Measurements from ENCODE around the gene TTYH2.
"Not testable (repeated sequence)": the region's sequence is repeated elsewhere in the genome, so short reads cannot be mapped to it uniquely, and the experiment has no call there.

The TTYH2 gene

DNA sequence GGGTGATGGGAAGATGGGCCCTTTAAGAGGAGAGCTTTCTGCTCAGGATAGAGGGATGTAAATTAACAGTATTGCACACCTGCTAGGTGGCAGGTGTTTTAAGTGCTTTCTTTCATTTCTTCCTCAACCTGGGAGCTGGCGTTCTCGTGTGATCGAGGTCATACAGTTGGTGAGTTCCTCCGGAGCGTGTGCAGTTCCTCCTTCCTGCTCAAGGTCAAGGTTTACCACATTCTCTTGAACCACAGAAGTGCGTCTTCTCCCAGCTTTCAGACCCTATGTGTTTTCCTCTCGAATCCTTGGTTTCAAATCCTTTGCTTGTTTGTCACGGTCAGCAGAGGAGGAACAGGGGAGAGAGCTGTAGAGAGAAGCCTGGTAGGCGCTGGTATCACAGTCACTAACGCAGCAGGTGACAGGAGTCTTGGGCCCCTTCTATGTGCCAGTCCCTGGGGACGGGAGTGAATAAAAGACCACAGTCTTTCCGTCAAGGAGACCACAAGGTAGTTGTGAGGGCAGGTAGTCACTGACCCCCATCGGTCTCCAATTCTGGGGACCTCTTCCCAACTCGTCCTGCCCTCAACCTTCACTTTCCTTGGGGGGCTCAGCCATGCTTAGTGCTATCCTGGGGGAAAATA, 61.5 kb downstream of the TTYH2 start:
- Histone ChIP-seq H3K9me3 (no peaks in the 10 kb centered on the region), H3K4me3 (no peak overlapping the region), H3K27me3 (peaks cover 0 to 55% of the 10 kb centered on the region in 2 donors), H3K4me1 (no peaks in the 10 kb centered on the region), H3K27ac (no peak overlapping the region), H3K36me3 (no peaks in the 10 kb centered on the region)
- DNase-seq = no peak
- intact Hi-C loops (cut with DNase I; ENCODE audit: low total_unique reads) = no loop called here
- TF ChIP-seq CTCF (IDR thresholded peaks at IDR 0.05) = no peak

- no peaks in the 10 kb centered on the region for H3K36me3 ChIP-seq
- H3K4me3 ChIP-seq = no peak overlapping the region
- H3K9me3 ChIP-seq = no peaks in the 10 kb centered on the region
- H3K27me3 ChIP-seq = peaks cover 0 to 47% of the 10 kb centered on the region in 2 donors
- no peak overlapping the region for H3K27ac ChIP-seq
- TF ChIP-seq CTCF (IDR thresholded peaks at IDR 0.05) = no peak
- no peaks in the 10 kb centered on the region for H3K4me1 ChIP-seq
- no peak for DNase-seq
- intact Hi-C loops (cut with DNase I; ENCODE audit: low total_unique reads) = no loop called here
Observed at GRCh38 chr17:74276051-74276476, 62.7 kb downstream of the TTYH2 start.

- no peak overlapping the region for H3K4me3 ChIP-seq
- no peaks in the 10 kb centered on the region for H3K36me3 ChIP-seq
- peaks cover 0 to 47% of the 10 kb centered on the region in 2 donors for H3K27me3 ChIP-seq
- no peak overlapping the region for H3K27ac ChIP-seq
- H3K4me1 ChIP-seq = no peaks in the 10 kb centered on the region
- DNase-seq = peak in 1 of 2 donors; percentile 55
- intact Hi-C loops (cut with DNase I; ENCODE audit: low total_unique reads) = no loop called here
- TF ChIP-seq CTCF (IDR thresholded peaks at IDR 0.05) = no peak
- H3K9me3 ChIP-seq = no peaks in the 10 kb centered on the region
Observed at GRCh38 chr17:74276541-74277009, 63.2 kb downstream of the TTYH2 start.

DNA sequence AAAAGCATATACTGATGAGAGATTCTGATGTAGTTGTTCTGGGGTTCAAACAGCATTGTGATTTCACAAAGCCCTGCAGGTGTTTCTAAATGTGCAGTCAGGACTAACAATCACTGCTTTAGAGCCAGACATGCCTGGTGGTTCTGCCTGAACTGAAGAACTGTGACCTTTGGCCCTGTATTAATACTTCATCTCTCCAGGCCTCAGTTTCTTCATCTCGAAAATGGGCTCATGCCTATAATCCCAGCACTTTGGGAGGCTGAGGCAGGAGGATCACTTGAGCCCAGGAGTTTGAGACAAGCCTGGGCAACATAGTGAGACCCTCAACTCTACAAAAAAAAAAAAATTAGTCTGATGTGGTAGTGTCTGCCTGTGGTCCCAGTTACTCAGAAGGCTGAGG, 64.6 kb downstream of the TTYH2 start:
- no peak overlapping the region for H3K4me3 ChIP-seq
- no peak for TF ChIP-seq CTCF (IDR thresholded peaks at IDR 0.05)
- no peaks in the 10 kb centered on the region for H3K9me3 ChIP-seq
- intact Hi-C loops (cut with DNase I; ENCODE audit: low total_unique reads) = no loop called here
- H3K27me3 ChIP-seq = peaks cover 0 to 38% of the 10 kb centered on the region in 2 donors
- no peak for DNase-seq
- no peaks in the 10 kb centered on the region for H3K4me1 ChIP-seq
- H3K27ac ChIP-seq = no peak overlapping the region
- no peaks in the 10 kb centered on the region for H3K36me3 ChIP-seq

DNA sequence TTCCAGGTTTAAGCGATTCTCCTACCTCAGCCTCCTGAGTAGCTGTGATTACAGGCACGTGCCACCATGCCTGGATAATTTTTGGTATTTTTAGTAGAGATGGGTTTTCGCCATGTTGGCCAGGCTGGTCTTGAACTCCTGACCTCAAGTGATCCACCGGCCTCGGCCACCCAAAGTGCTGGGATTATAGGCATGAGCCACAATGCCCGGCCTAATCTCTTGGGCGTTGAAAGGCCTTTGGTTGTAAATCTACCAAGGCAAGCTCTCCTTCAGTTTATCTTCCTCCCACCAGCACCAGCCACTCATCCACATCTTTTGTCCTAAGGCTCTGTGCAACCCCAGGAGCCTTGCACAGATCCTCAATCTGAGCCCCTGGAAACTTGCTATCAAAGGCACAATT, 66.2 kb downstream of the TTYH2 start:
- H3K27me3 ChIP-seq = peaks cover 0 to 34% of the 10 kb centered on the region in 2 donors
- H3K36me3 ChIP-seq, H3K27ac ChIP-seq, DNase-seq, H3K4me3 ChIP-seq, H3K4me1 ChIP-seq, H3K9me3 ChIP-seq: not testable (repeated sequence)
- intact Hi-C loops (cut with DNase I; ENCODE audit: low total_unique reads) = loop anchor here (10.0 kb wide), 1 partner anchor 185 kb away; no protein-coding TSS in a partner anchor

DNA sequence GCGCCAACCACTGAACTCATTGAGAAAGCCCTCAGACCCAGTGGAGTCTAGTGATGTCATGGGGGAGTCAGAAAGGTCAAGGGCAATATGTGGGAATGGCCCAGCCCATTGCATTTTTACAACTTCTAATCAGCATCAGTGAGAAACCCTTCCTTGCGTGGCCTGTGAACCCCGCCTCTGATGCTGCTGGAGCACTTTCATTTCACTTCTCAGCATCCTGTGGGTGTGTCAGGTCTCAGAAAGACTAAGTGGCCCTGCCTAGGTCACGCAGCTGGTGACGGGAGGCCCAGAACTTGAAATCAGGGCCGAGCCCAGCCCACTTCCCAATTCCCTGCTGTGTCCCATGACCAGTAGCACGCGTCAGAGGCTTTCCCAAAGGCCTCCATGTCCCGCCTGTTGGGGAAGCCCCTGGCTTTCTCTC, 66.7 kb downstream of the TTYH2 start:
- no peak overlapping the region for H3K4me3 ChIP-seq
- no peak for TF ChIP-seq CTCF (IDR thresholded peaks at IDR 0.05)
- no peaks in the 10 kb centered on the region for H3K36me3 ChIP-seq
- DNase-seq = no peak
- no peaks in the 10 kb centered on the region for H3K4me1 ChIP-seq
- no peaks in the 10 kb centered on the region for H3K9me3 ChIP-seq
- peaks cover 0 to 34% of the 10 kb centered on the region in 2 donors for H3K27me3 ChIP-seq
- no peak overlapping the region for H3K27ac ChIP-seq
- intact Hi-C loops (cut with DNase I; ENCODE audit: low total_unique reads) = loop anchor here (10.0 kb wide), 1 partner anchor 185 kb away; no protein-coding TSS in a partner anchor
